B cell (primary cell): ENCODE data around the gene TRIO. TPM values are rescaled to one million over a fixed set of nuclear protein-coding genes. Genes with fewer than 3 reads are reported as not detected.

Source experiments
- ATAC-seq: fragments of 200-7000 bp; cut with Tn5 transposase; one replicate; pipeline ENCODE4 v1.10.0; 2021; ENCODE audit warnings: low read depth, mild to moderate bottlenecking, moderate number of reproducible peaks, moderate library complexity
- CTCF ChIA-PET: fragments of 350-600 bp; sonication (Branson Sonifier 250); formaldehyde crosslinking; loops from one replicate; lab custom pipeline; 2021; ENCODE audit warnings: antibody characterized with exemption, inconsistent platforms; lab: Charles Lee
- POLR2A ChIA-PET: fragments of 350-600 bp; sonication (Branson Sonifier 250); formaldehyde crosslinking; loops from one replicate; lab custom pipeline; 2021; ENCODE audit warnings: antibody characterized with exemption; lab: Charles Lee
- DNase-seq: peaks from one replicate; pipeline ENCODE4 v3.0.0; 2013
- H2AFZ ChIP-seq: 2 replicates; pipeline ENCODE4 v1.6.1; 2012; ENCODE audit warnings: mild to moderate bottlenecking, low read depth, low read length; ENCODE audit not compliant: insufficient read depth, poor library complexity, severe bottlenecking
- H3K27ac ChIP-seq, 2 donors: 1 replicate in 1 of 2; 2 replicates in 1 of 2; pipeline ENCODE4 v1.5.1; 2012 to 2013; ENCODE audit warnings: low read length in 2 of 2, mild to moderate bottlenecking in 2 of 2, moderate library complexity in 1 of 2
- H3K27me3 ChIP-seq, 4 experiments: fragments of 200-600 bp in 1 of 4; sonication (generic) in 1 of 4; replicated peaks in 1 of 4; 1 replicate in 2 of 4; 2 replicates in 2 of 4; pipeline versions ENCODE4 v1.6.1 to v1.7.0; 2013 to 2016; ENCODE audit warnings: low read length in 3 of 4, mild to moderate bottlenecking in 2 of 4, mixed read lengths in 1 of 4, moderate library complexity in 1 of 4; ENCODE audit not compliant: insufficient read depth in 4 of 4, control insufficient read depth in 3 of 4; ENCODE audit errors: control extremely low read depth in 1 of 4
- H3K36me3 ChIP-seq, 2 experiments: replicated peaks in 1 of 2; 1 replicate in 1 of 2; 2 replicates in 1 of 2; pipeline versions ENCODE4 v1.6.1 to v1.7.1; 2013; ENCODE audit warnings: low read length in 1 of 2; ENCODE audit not compliant: insufficient read depth in 2 of 2, control insufficient read depth in 1 of 2; ENCODE audit errors: control extremely low read depth in 1 of 2, extremely low read depth in 1 of 2
- H3K4me1 ChIP-seq, 2 donors: fragments of 200-600 bp in 1 of 2; sonication (generic) in 1 of 2; 1 replicate in 1 of 2; 2 replicates in 1 of 2; pipeline versions ENCODE4 v1.5.1 to v1.6.1; 2013 to 2017; ENCODE audit warnings: low read length in 2 of 2; ENCODE audit not compliant: control insufficient read depth in 2 of 2, insufficient read depth in 2 of 2
- H3K4me2 ChIP-seq: replicated peaks from 2 replicates; pipeline ENCODE3; 2012; ENCODE audit warnings: mild to moderate bottlenecking, low read depth, low read length; ENCODE audit not compliant: poor library complexity, severe bottlenecking
- H3K4me3 ChIP-seq, 5 experiments: fragments of 200-600 bp in 1 of 5; sonication (generic) in 1 of 5; 1 replicate in 3 of 5; 2 replicates in 2 of 5; pipeline versions ENCODE4 v1.5.1 to v1.7.0; 2011 to 2016; ENCODE audit warnings: low read length in 4 of 5, mild to moderate bottlenecking in 4 of 5, low read depth in 2 of 5, control low read depth in 1 of 5, moderate library complexity in 1 of 5; ENCODE audit not compliant: insufficient read depth in 1 of 5; ENCODE audit errors: control extremely low read depth in 1 of 5, extremely low read depth in 1 of 5
- H3K79me2 ChIP-seq: fragments of 200-600 bp; sonication (generic); one replicate; pipeline ENCODE4 v1.6.0; 2016; ENCODE audit warnings: low read length; ENCODE audit not compliant: control insufficient read depth, insufficient read depth
- H3K9ac ChIP-seq: fragments of 200-600 bp; sonication (generic); 2 replicates; pipeline ENCODE4 v1.6.1; 2017; ENCODE audit warnings: mild to moderate bottlenecking, low read length, moderate library complexity
- H3K9me3 ChIP-seq, 3 donors: one replicate each; pipeline versions ENCODE4 v1.6.1 to v1.7.1; 2013; ENCODE audit warnings: low read length in 2 of 3; ENCODE audit not compliant: control insufficient read depth in 2 of 3, insufficient read depth in 1 of 3; ENCODE audit errors: control extremely low read depth in 1 of 3
- H4K20me1 ChIP-seq: 2 replicates; pipeline ENCODE4 v1.6.0; 2012; ENCODE audit warnings: mild to moderate bottlenecking, low read length; ENCODE audit not compliant: insufficient read depth, control insufficient read depth, poor library complexity, severe bottlenecking
- H3K27ac Mint-ChIP-seq: one replicate; pipeline ENCODE4 v1.8.0; 2021; ENCODE audit warnings: mixed read lengths
- H3K27me3 Mint-ChIP-seq: one replicate; pipeline ENCODE4 v1.8.0; 2021; ENCODE audit warnings: mixed read lengths
- H3K4me1 Mint-ChIP-seq: one replicate; pipeline ENCODE4 v1.8.0; 2021; ENCODE audit warnings: mixed read lengths
- H3K4me3 Mint-ChIP-seq: one replicate; pipeline ENCODE4 v1.8.0; 2021; ENCODE audit warnings: mixed read lengths
- H3K9me3 Mint-ChIP-seq: one replicate; pipeline ENCODE4 v1.8.0; 2022; ENCODE audit warnings: mixed read lengths; ENCODE audit not compliant: insufficient read depth
- CTCF ChIP-seq: fragments of 200-600 bp; IDR thresholded peaks from one replicate; pipeline ENCODE4 v1.8.0; 2022; ENCODE audit warnings: antibody characterized with exemption, mild to moderate bottlenecking
- EZH2 ChIP-seq: IDR thresholded peaks from 2 replicates; pipeline ENCODE4 v1.6.1; 2012; ENCODE audit warnings: borderline replicate concordance, low read depth, mild to moderate bottlenecking, moderate library complexity, low read length; ENCODE audit not compliant: insufficient read depth, poor library complexity, severe bottlenecking
- WGBS: methylation state at CpG from one replicate; pipeline ENCODE4 v1.1.5; 2013; ENCODE audit warnings: missing lambda C conversion rate; ENCODE audit not compliant: insufficient coverage; 5-methylcytosine and 5-hydroxymethylcytosine counted together
- intact Hi-C: fragments of 100-400 bp; cut with micrococcal nuclease; formaldehyde crosslinking; loops from one replicate; pipeline ENCODE4 v1.10.0; 2022
- polyA plus RNA-seq: library from polyadenylated mRNA; depleted of rRNA; stranded (reverse); fragments of >200 nt; gene quantifications from 2 replicates; pipeline ENCODE4 v1.2.3, GENCODE V29; 2012
- total RNA-seq, 2 donors: library from RNA; stranded (reverse); fragments of 120-200 nt in 1 of 2; gene quantifications; 1 replicate in 1 of 2; 2 replicates in 1 of 2; pipeline versions ENCODE4 v1.2.3 to v1.2.4, GENCODE V29; 2013 to 2022

TRIO gene
- total and polyA plus RNA-seq, 2 donors (not counting 1 experiment from before 2014, with no cell fraction given) = 90.5 to 479 TPM

DNA sequence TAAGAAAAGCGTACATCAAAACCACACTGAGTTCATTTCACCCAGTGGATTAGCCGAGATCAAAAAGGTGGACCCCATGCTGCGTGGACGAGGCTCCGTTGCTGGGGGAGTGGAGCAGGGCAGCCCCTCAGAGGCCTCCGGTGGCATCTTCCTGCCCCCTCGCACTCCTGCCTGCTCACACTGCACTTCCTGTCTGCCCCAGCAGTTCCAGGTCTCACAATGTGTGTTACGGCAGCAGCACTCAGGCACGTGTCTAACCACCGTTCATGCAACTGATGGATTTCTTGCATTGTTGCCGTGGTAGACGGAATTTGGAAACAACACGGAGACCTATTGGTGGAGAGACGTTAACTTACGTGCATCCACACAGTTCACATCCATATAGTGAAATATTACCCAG lies 241.9 kb downstream of the TRIO start:
- intact Hi-C loops = no loop called here
- ATAC-seq (no peak), DNase-seq (no peak)
- H3K27ac ChIP-seq = no peak overlapping the region
- Mint-ChIP-seq H3K4me1 (peaks cover 5% of the 10 kb centered on the region), H3K4me3 (no peak overlapping the region), H3K27me3 (no peaks in the 10 kb centered on the region), H3K27ac (no peak overlapping the region), H3K9me3 (peaks cover 3% of the 10 kb centered on the region)
- no peaks in the 10 kb centered on the region for H4K20me1 ChIP-seq
- TF ChIP-seq CTCF (no peak), EZH2 (no peak)
- H3K79me2 ChIP-seq = no peaks in the 10 kb centered on the region
- no peak overlapping the region for H3K4me2 ChIP-seq
- ChIA-PET POLR2A (no interaction called here), CTCF (interaction anchor here (1.2 to 2.1 kb wide), 3 partner anchors 15 to 264 kb away, joined by 3 to 8 read pairs (median 4); no protein-coding TSS in a partner anchor)
- no peaks in the 10 kb centered on the region for H3K27me3 ChIP-seq
- H3K9me3 ChIP-seq = no peaks in the 10 kb centered on the region
- H3K4me3 ChIP-seq = no peak overlapping the region
- no peak overlapping the region for H2AFZ ChIP-seq
- H3K9ac ChIP-seq = no peak overlapping the region
- 99% methylated on average over 11 of the region's 15 CpGs for WGBS
- no peaks in the 10 kb centered on the region for H3K4me1 ChIP-seq
- peaks cover 3 to 92% of the 10 kb centered on the region in 2 experiments for H3K36me3 ChIP-seq

DNA sequence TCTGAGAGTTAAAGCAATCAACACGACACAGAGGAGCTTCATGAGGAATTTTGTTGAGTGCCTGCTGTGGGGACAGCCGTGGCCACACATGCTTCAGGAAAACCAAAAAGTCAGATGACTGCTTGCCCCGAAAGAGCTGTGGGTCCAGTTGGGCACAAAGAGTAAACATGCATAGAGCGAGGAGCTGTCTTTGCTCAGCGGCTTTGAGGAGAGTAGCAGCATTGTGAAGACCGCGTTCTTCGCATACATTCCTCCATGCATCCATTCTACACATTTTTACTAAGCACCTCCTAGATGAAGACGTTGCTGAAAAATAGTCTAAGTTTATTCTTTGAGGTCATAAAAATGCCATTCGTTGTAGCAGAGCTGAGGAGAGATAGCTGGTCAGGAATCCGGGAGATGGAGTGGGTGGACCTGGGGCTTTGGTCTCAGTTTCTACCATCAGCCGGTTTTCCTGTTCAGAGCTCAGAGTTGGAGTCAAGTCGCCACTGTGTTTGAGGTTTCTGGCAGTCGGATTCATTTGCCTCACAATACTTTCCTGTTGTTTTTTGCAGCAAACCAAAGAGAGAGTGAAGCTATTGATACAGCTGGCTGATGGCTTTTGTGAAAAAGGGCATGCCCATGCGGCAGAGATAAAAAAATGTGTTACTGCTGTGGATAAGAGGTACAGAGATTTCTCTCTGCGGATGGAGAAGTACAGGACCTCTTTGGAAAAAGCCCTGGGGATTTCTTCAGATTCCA lies 243.9 kb downstream of the TRIO start:
- intact Hi-C loops = no loop called here
- H3K27me3 ChIP-seq = no peaks in the 10 kb centered on the region
- ChIA-PET POLR2A (no interaction called here), CTCF (interaction anchor here (0.8 to 2.1 kb wide), 3 partner anchors 12 to 61 kb away, joined by 3 to 4 read pairs (median 4); no protein-coding TSS in a partner anchor)
- Mint-ChIP-seq H3K9me3 (no peaks in the 10 kb centered on the region), H3K27me3 (no peaks in the 10 kb centered on the region), H3K4me3 (no peak overlapping the region), H3K4me1 (no peaks in the 10 kb centered on the region), H3K27ac (no peak overlapping the region)
- peaks cover 6 to 92% of the 10 kb centered on the region in 2 experiments for H3K36me3 ChIP-seq
- DNase-seq (no peak), ATAC-seq (no peak)
- H3K79me2 ChIP-seq = no peaks in the 10 kb centered on the region
- H3K4me2 ChIP-seq = no peak overlapping the region
- no peak overlapping the region for H2AFZ ChIP-seq
- no peaks in the 10 kb centered on the region for H3K4me1 ChIP-seq
- H4K20me1 ChIP-seq = no peaks in the 10 kb centered on the region
- TF ChIP-seq EZH2 (no peak), CTCF (no peak)
- no peak overlapping the region for H3K4me3 ChIP-seq
- H3K9ac ChIP-seq = no peak overlapping the region
- 96% methylated on average over 11 of the region's 16 CpGs for WGBS
- H3K27ac ChIP-seq = no peak overlapping the region
- H3K9me3 ChIP-seq = peaks cover 0 to under 1% (median 0%) of the 10 kb centered on the region in 3 donors
